DND-41 (cell line): ENCODE measurements around the gene SLC5A11.

ENCODE experiments used
- CTCF ChIP-seq: IDR thresholded peaks from 2 replicates; pipeline ENCODE4 v1.5.1; 2012; ENCODE audit warnings: borderline replicate concordance, low read length, moderate library complexity, mild to moderate bottlenecking; ENCODE audit not compliant: poor library complexity, severe bottlenecking; ENCODE audit errors: extremely low read depth
- EZH2 ChIP-seq: IDR thresholded peaks from 3 replicates; pipeline ENCODE4 v1.6.1; 2012; ENCODE audit warnings: borderline replicate concordance, low read depth, mild to moderate bottlenecking, moderate library complexity, low read length, inconsistent platforms; ENCODE audit not compliant: severe bottlenecking

GRCh38 chr16:24919536-24919935, 73.8 kb downstream of the SLC5A11 start:
- no peak for TF ChIP-seq CTCF
- no peak for TF ChIP-seq EZH2
